HG03354 (cell line): Measurements from ENCODE around the gene GABRQ.
"Not testable (repeated sequence)": the region's sequence is repeated elsewhere in the genome, so short reads cannot be mapped to it uniquely, and the experiment has no call there.

Experiments used
- ATAC-seq: cut with Tn5 transposase; IDR thresholded peaks from one replicate; pipeline ENCODE4 v1.9.1; 2021; ENCODE audit warnings: mild to moderate bottlenecking; ENCODE audit not compliant: unreplicated experiment, poor library complexity, severe bottlenecking

The GABRQ gene

DNA sequence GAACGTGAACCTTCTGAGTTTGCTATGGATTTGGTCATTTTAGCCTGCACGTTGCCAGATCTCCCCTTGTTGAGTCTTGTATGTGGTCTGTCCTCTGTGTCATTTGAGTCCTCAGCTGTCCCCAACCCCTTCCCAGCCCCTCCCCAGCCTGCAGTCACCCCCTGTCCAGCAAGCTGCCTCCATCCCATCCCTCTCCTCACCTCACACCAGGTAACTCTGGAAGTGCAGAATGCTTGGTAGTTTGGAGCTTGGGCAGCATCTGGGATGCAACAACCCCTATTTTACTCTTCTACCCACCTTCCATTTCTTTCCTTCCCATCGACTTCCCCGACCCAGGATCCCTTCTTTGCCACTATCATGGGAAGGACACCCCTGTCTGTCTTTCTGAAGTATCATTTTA, 18.4 kb downstream of the GABRQ start:
- ATAC-seq = no peak

DNA sequence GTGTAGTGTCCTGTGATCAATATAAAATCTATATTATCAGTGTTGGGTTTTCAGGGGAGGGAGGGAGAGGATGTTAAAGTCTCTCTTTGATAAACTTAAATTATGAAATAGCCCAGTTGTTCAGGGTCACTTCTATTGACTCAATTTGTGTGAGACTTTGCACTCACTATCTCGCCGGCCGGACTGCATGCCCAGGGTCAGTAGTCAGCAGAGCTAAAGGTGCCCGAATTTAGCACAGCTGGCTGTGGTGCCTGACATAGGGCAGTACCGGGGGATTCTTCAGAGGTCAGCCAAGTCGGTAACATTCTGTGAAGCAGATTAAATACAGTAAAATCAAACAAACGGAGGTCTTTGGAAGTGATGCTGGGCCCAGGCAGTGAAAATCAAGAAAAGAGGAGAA, 19.2 kb downstream of the GABRQ start:
- ATAC-seq = no peak

DNA sequence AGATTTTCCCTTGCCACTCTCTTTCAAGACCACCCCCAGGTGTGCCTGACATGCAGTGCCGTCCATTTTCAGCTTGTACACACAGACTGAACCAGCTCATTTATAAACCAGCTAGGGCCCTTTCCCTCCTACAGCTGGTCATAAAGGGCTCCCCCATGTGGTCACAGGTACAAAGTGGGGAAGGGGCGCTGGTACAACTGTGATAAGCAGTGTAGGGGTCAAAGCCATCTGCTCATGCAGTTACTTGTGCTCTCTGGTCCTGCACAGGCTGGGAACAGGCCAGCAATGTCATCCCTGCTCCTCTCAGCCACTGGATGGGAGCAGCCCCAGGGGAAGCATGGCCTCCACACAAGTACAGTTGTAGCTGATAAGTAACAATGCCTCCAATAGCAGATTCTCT, 20.6 kb downstream of the GABRQ start:
- ATAC-seq = no peak

DNA sequence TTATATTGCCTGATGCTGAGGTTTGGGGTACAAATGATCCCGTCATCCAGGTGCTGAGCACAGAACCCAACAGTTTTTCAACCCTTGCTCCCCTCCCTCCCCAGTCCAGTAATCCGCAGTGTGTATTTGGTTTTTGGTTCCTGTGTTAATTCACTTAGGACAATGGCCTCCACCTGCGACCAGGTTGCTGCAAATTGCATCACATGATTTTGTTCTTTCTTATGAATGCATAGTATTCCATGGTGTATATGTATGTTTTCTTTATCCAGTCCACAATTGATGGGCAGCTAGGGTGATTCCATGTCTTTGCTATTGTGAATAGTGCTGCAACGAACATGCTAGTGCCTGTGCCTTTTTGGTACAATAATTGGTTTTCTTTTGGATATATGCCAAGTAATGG, 25.4 kb downstream of the GABRQ start:
- ATAC-seq = no peak

DNA sequence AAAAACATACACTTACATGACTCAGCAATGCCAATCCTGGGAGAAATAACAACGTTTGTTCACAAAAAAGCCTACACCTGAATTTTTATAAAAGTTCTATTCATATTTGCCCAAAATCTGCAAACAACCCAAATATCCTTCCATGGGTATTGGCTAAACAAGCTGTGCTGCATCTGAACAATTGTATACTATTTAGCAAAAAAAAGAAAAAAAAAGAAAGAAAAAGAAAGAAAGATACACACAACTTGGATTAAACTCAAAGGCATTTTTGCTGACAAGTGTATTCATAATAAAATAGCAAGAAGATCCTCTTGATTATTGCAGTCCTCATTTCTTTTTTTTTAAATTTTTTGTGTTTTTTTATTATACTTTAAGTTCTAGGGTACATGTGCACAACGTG, 36.4 kb downstream of the GABRQ start:
- ATAC-seq = no peak

DNA sequence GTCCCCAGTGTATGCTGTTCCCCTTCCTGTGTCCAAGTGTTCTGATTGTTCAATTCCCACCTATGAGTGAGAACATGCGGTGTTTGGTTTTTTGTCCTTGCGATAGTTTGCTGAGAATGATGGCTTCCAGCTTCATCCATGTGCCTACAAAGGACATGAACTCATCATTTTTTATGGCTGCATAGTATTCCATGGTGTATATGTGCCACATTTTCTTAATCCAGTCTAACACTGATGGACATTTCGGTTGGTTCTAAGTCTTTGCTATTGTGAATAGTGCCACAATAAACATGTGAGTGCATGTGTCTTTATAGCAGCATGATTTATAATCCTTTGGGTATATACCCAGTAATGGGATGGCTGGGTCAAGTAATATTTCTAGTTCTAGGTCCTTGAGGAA, 37.0 kb downstream of the GABRQ start:
- ATAC-seq = not testable (repeated sequence)

DNA sequence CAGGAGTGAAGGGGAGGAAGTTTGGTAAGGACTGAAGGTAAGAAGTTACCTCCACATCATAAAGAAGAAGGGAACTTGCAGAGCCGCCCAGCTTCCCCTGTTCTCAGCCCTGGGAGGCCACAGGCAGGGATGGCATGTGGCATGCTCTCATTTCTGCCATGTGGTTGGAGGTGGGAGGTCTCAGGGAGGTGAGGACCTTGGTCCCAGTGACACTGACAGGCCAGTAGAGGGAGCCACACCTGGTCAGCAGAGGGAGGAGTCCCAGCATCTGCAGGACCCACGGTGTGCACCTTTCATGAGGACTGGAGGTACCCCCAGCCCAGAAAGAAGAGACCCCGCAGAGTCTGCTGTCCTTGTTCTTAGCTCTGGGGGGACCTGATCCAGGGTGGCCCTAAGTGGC, 43.3 kb downstream of the GABRQ start:
- ATAC-seq = peak; percentile 93

DNA sequence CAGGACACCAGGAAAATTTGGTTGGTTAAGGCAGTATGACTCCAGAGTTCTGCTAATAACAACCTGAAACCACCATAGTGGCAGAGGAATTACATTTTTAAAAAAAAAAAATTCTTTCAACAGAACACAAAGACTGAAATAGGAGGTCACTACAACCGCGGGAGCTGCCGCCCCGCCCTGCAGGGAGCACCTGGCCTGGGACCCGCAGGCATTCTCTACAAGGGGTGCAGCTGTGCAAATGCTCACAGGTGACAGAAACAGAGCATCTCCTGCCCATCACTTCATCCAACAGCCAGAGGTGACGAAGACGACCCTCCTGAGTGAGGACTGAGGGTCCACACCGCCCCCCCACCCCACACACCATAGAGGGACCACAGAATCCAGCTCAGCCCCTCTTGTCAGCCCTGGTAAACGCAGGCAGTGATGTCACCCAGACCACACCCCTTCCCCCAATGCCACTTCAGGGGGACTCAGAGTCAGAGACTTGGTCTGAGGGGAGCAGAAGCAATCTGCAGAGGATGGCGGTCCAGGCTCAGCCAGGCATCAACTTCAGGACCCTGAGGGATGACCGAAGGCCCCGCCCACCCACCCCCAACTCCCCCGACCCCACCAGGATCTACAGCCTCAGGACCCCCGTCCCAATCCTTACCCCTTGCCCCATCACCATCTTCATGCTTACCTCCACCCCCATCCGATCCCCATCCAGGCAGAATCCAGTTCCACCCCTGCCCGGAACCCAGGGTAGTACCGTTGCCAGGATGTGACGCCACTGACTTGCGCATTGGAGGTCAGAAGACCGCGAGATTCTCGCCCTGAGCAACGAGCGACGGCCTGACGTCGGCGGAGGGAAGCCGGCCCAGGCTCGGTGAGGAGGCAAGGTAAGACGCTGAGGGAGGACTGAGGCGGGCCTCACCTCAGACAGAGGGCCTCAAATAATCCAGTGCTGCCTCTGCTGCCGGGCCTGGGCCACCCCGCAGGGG, 60.5 kb downstream of the GABRQ start, which contains the start of gene MAGEA3:
Gene MAGEA3 (plus strand): TSS at position 843 of the 980 bp plus-strand sequence. CDS start 2,039 bp downstream, outside the sequence.
- not testable (repeated sequence) for ATAC-seq

DNA sequence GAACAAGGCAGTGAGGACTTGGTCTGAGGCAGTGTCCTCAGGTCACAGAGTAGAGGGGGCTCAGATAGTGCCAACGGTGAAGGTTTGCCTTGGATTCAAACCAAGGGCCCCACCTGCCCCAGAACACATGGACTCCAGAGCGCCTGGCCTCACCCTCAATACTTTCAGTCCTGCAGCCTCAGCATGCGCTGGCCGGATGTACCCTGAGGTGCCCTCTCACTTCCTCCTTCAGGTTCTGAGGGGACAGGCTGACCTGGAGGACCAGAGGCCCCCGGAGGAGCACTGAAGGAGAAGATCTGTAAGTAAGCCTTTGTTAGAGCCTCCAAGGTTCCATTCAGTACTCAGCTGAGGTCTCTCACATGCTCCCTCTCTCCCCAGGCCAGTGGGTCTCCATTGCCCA, 62.7 kb downstream of the GABRQ start:
- not testable (repeated sequence) for ATAC-seq

DNA sequence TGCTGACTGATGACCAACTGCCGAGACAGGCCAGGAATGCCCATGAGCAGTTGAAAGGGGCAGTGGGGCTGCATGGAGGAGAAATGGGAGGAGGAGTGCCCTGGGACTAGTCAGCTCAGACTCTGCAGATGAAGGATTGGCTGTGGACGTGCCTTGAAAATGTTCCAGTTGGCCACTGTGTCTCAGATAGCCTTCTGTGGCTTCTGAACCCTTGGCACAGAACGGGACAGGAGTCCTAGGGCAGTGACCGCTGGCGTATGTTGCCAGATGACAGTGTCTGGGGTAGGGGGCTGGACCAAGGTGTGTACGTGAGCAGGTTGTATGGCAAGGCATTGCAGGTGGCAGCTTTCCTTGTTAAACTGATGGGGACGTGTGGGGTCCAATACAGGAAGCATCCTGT, 68.8 kb downstream of the GABRQ start:
- not testable (repeated sequence) for ATAC-seq
